GM18505 (cell line): ENCODE results near the gene BMAL1.

ENCODE experiments used
- ATAC-seq: cut with Tn5 transposase; IDR thresholded peaks from one replicate; pipeline ENCODE4 v1.9.1; 2021; ENCODE audit not compliant: unreplicated experiment
- POLR2A ChIP-seq: IDR thresholded peaks from 4 replicates; pipeline ENCODE4 v1.6.1; 2011; ENCODE audit warnings: borderline replicate concordance; ENCODE audit not compliant: insufficient read depth, insufficient read length; ENCODE audit errors: extremely low read depth

Gene BMAL1

DNA sequence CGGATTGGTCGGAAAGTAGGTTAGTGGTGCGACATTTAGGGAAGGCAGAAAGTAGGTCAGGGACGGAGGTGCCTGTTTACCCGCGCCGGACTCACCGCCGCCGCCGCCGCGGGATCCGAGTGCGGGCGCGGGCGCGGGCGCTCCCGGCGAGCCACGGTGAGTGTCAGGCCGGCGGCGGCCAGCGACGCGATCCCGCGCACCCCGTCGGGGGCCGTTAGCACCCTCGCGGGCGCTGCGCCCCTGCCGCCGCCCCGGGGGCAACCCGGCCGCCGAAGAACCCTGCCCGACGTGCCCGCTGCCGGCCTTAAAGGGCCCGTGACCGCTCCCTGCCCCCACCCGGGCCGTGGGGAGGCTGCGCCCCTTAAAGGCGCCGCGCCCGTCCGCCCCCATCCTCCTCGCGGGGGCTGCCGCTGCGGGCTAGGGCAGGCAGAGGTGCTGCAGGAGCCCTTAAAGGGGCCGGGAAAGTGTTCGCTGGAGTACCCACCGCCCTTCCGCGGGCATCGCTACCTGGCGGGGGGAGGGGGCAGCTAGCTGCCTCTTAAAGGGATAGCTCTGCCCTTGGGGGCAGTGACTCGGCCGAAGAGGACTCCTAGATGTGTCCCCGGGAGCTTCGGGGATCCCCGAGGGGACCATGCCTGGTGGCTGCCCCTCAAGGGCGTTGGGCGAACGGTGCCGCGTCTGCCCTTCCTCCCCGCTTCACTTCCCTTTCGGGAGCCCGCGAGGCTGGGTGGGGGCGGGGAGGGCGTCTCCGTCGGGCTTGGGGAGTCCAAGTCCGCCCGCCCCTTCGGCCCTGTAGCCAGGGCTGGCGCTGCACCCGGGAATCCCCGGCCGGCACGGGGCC, at the start of gene BMAL1:
Gene BMAL1 (plus strand): TSS at position 23 of the 841 bp plus-strand sequence. CDS start 76,519 bp downstream, outside the sequence.
- ATAC-seq: peak; percentile 24
- peak; percentile 39 for TF ChIP-seq POLR2A

DNA sequence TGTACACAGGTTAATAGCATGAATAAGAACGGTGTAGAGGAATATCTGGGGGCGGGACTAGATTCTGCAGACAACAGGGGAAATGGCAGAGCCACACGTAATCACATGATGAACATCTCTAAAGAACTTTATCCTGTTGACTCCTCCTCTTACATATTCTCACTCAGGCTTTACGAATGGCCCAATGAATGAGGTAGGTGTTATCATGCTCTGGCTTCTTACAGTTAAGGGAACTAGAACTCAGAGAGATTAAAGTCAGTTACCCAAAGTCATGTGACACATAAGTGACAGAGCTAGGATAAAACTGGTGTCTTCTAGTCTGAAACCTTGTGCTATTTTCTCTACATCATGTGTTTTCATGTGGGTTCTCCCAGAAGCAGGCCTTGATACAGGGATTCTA, 49.0 kb upstream of the BMAL1 start:
- no peak for TF ChIP-seq POLR2A
- ATAC-seq: no peak

- ATAC-seq: no peak
- no peak for TF ChIP-seq POLR2A
Observed at GRCh38 chr11:13229136-13229535, 48.5 kb upstream of the BMAL1 start.

DNA sequence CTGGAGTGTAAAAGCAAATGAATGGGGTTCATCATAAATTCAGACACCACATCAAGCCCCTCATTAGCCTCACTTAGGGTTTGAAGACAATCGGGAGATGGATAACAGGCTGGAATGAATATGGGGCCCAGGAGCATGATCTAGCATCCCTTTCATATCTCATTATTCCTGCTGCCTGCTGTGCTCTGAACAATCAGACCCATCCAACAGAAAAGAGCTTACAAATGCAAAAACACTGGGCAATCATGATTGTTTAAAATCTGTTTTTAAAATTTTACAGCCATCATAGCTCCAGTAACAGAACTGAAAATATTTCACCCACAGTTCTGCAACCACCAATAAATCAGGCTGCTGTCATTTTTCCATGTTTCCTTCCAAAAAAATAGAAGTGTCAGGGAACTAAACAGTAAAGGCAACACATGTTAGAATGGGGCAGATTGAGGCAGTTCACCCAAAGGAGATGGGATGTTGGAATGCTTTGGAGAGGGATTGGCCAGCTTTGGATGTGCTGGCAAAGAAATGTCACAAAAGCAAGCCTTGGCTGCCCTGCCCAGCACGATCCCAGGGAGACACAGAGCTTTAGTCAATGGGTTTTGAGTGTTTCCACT, 47.8 kb upstream of the BMAL1 start:
- ATAC-seq: no peak
- no peak for TF ChIP-seq POLR2A

DNA sequence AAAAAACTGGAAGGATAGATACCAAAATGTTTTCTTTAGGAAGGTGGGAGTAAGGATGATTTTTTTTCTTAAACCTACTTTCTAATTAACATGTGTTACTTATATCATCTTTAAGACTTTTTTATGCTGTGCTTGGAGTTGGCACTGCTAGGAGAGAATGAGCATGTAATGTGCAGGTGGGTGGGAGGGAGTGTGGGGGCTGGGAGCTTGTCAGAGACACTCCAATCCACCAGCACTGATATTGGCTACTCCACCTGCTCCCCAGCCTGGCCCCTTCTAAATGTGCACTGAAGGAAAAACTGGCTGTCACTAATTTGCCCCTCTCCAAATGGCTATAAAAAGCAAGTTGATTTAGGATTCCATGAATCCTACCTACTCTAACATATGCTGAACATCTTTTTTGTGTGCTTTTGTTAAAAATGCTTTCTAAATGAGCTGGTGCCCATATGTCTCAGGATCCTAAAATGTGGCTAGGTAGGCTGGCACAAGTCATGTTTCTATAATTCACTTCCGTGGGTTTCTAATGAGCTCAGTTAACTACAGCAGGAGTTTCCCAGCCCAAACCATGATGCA, 44.3 kb upstream of the BMAL1 start:
- ATAC-seq: no peak
- TF ChIP-seq POLR2A: no peak

DNA sequence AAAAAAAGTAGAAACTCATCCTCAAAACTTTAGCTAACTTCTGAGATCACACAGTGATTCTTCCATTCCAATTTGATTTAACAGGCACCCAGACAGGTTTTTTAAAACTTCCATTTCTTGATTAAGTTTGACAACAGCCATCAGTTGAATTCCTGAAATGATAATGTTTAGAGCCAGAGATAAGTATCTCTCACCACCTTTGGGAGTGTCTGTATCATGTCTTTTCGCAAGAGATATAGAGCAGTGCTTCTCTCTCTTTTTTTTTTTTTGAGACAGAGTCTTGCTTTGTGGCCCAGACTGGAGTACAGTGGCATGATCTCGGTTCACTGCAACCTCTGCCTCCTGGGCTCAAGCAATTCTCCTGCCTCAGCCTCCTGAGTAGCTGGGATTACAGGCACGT, 41.7 kb upstream of the BMAL1 start:
- no peak for TF ChIP-seq POLR2A
- ATAC-seq: no peak

DNA sequence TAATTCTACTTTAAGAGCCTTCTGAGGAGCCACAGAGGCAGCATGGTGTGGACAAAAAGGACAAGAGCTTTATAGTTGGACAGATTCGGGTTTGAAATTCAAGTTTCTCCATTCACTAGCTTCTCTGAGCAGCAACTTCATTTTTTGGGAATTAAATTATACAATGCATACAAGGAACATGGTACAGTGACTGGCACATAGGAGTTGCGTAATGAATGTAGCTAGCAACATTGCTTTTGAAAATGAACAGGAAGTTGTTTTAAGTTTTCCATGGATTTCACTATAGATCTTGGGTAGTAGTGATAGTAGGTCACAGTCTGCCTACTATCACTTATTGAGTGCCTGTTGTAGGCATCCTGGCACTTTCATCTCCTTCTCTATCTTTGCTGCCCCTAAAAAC, 41.0 kb upstream of the BMAL1 start:
- no peak for TF ChIP-seq POLR2A
- ATAC-seq: no peak

DNA sequence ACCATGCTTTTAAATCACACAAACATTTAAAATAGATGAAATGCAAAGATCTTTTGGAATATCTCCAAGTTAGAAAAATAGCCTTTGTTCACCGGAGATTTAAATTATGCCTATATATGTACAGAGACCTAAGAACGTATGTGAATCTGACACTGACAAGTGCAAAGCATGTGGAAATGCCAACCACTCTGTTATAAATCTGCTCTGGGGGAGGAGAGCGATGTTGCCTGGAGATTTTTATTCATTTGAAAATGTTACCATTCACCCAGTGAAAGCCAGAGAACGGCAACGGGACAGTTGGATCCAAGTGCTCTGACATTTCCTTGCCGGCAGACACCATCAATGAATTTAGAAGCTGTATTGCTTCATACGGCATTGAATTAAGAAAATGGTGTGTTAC, 39.8 kb upstream of the BMAL1 start:
- ATAC-seq: no peak
- TF ChIP-seq POLR2A: no peak

DNA sequence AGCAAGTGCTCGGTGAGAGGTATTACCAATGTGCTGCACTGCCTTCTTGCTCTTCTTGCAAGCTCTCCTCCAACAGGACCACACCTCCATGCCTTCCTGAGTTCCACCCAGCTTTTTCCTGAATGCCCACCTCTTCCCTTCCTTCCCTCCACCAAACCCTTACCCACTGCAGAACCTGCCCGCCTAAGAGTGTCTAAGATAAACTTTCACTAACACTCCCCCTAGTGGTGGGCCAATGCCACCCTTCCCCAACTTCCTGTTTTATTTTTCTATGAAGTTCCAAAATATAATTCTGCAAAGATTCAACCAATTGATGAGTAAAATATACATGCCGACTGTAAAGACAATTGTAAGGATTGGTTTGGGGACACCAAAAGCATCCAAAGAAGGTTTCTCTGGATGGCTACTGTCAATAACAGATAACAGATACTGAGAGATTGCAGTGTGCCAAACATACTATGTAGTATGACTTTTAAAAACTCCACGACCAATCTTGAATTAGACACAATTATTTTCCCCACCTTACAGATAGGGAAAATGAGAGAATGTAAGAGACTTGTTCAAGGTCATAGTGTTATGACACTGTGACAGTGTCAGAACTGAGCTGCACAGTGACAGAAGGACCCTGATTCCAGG, 38.6 kb upstream of the BMAL1 start:
- ATAC-seq: no peak

DNA sequence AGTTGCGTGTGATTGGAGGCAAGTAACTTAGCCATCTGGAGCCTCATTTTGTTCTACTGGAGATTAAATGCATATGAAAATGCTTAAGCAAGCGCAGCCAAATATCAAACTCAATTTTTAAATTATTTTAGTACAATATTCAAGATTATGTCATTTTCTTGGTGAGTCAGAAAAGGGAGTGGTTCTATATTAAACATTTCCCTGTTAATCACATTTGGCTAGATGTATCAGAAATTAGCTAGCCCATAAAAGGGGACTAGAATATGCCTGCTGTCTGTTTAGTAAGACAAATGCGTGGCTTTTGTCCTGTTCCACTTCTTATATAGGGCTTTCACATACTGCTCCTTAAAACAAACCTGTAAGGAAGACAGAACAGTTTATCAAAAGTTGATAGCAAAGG, 35.0 kb upstream of the BMAL1 start:
- no peak for ATAC-seq

More for the DNA sequence above, 38.6 kb upstream of the BMAL1 start:
- TF ChIP-seq POLR2A: no peak

DNA sequence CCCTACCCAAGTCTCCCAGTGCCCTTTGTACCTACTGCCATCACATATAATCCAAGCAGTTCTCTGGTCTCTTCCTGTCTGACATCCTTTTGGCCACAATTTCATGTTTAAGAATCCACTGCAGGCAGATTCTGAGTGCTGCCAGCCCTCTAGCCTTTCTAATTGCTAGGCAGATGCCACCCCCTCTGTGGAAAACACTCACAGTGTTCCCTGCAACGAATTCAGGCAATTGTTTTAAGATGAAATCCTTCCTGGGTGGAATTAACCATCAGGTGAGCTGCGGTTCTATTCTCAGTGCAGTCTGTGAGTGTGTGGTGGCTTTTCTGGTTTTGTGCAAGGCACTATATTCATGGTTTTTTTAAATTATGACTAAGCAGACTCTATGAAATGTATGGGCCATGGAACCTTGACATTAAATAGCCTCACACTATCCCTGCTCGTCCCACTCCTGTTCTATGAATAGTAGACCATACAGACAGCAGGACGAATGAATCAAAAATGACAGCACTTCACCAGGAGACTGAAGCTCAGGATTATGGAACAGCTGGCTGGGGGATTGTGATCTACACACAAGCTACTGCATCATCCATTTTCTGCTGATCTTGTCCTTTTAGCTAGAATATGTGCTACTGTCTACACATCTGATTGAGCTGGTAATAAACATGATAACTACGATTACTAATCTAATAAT, 29.8 kb upstream of the BMAL1 start:
- no peak for ATAC-seq
- no peak for TF ChIP-seq POLR2A

More for the DNA sequence above, 35.0 kb upstream of the BMAL1 start:
- no peak for TF ChIP-seq POLR2A

- TF ChIP-seq POLR2A: no peak
- no peak for ATAC-seq
Observed at GRCh38 chr11:13249177-13249576, 28.4 kb upstream of the BMAL1 start.

GRCh38 chr11:13249992-13250391, 27.6 kb upstream of the BMAL1 start:
- ATAC-seq: no peak
- no peak for TF ChIP-seq POLR2A

DNA sequence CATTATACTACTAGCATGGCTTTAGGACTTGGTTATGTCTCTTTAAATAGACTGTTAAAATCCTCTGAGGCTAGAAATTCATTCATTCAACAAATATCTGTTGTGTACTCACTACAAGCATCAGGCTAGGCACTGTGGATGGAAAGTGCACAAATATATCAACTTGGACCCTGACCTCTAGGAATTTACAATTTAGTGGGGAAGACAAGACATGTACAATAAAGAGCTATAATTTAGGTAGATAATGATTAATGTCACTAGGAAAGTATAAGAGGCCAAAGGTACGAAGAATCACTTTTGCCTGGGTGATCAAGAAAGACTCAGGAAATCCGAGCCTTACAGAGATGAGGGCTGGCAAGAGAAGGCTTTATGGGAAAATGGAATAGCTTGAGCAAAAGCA, 25.6 kb upstream of the BMAL1 start:
- no peak for TF ChIP-seq POLR2A
- no peak for ATAC-seq

- ATAC-seq: no peak
- no peak for TF ChIP-seq POLR2A
Observed at GRCh38 chr11:13252438-13252837, 25.2 kb upstream of the BMAL1 start.
